HG02973 (cell line): Measurements from ENCODE around the gene BYSL.

ENCODE experiments used
- ATAC-seq: cut with Tn5 transposase; IDR thresholded peaks from one replicate; pipeline ENCODE4 v1.9.1; 2021; ENCODE audit warnings: moderate library complexity; ENCODE audit not compliant: unreplicated experiment

Gene BYSL

DNA sequence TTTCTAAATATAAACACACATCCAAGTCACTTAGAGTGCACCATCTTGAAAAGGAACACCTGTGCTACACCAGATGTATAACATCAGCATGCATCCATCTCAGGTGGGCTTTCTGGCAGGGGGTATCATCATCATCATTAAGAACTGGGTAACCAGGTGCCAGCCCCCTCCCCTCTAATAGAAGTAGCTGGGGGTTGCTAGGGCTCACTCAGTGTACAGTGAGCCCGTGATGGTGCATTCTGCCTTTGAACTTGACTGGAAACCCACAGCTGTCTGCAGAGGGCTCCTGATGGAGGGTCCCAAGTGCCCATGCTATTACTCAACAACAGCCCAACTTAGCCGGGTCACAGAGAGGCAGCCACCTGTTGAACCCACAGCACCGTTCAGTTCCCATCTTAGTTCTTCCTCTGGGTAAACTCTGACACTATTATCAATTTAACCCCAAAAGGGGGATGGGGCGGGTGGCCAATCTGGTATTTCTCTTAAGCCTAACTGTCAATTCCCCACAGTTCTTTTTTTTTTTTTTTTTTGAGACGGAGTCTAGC is 53.1 kb downstream of the BYSL start:
- ATAC-seq = no peak

DNA sequence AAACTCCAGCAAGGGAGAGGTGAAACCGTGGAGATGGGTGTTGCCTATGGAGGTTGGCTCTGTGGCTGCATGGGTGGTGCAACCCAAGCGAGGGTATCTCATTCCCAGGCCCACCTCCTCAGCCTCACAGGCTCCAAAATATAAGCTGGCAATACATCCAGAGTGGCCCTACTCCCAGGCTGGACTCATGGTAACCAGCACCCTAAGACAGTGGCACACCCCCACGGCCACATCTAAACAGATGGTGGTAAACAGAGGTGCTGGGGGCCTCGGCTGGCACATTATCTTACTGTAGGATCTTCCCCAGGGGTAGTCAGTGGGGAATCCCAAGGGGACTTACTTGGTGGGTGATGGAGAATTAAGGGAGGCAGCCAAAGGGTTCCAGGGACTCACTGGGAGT is 54.0 kb downstream of the BYSL start:
- ATAC-seq = no peak

DNA sequence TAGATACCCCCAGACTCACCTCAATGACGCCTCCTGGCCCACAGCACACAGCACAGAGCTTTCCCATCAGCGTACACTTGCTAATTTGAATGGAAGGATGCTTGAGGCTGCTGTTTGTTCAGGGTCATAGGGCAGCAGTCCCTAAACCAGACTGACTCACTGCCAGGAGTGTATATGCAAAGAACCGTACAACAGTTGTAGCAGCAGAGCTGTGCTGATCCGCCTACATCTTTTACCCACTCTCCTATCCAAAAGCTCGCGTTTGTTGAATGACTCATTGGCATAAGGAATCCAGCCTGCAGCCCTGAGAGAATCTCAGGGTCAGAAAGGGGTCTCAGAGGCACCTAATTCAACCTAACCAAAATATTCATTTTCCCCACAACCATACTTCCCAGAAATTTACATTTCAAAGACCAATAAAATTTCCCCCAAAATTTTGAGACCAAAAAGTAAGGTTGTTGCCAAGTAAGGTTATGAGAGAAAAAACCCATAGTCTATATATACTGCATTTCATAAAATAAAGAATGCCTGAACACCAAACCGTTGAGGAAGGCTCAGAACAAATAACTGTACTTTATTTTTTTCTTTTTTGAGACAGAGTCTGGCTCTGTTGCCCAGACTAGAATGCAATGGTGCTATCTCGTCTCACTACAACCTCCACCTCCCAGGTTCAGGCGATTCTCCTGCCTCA is 55.6 kb downstream of the BYSL start:
- no peak for ATAC-seq
